Measurements from ENCODE around the gene CHCHD6. TPM values are rescaled to one million over a fixed set of nuclear protein-coding genes. Genes with fewer than 3 reads are reported as not detected.

Gene CHCHD6
- total RNA-seq, 1 experiment from 2014 or later = 32.3 TPM

DNA sequence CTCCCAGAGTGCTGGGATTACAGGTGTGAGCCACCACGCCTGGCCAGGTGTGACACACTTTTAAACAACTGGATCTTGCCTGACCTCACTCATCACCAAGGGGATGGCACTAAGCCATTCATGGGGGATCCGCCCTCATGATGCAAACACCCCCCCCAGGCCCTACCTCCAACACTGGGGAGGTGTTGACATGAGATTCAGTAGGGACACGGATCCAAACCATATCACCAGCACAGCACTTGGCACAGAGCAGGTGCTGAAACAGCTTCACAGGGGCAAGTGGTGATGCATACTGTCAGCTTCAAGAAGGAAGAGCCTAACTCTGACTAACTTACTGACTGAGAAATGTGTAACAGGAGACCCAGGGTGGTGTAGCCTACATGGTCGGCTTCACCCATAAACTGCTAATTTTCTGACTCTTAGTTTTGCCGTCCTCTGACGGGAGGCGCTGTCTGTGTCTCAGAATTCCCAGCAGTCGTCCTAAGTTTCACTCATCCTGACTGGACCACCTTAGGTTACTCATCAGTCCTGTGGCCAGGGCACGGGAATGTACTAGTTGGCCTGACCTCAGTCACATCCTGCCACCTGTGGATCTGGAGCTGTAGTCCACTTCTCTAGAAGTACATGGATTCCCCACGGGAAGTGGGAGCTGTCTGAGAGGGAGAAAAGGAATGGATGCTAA, 197.0 kb downstream of the CHCHD6 start:
- in situ Hi-C loops (cut with HindIII; ENCODE audit: low sequenced_read_pairs) = no loop called here
- no peak for DNase-seq (ENCODE audit: low spot score)

GRCh38 chr3:126901631-126902030, 197.6 kb downstream of the CHCHD6 start:
- no peak for DNase-seq (ENCODE audit: low spot score)
- in situ Hi-C loops (cut with HindIII; ENCODE audit: low sequenced_read_pairs) = no loop called here

- no peak for DNase-seq (ENCODE audit: low spot score)
- in situ Hi-C loops (cut with HindIII; ENCODE audit: low sequenced_read_pairs) = no loop called here
Measured at GRCh38 chr3:126903521-126903920, 199.5 kb downstream of the CHCHD6 start.

- DNase-seq (ENCODE audit: low spot score) = peak; percentile 45
Measured at GRCh38 chr3:126907557-126907956, 203.5 kb downstream of the CHCHD6 start.

DNA sequence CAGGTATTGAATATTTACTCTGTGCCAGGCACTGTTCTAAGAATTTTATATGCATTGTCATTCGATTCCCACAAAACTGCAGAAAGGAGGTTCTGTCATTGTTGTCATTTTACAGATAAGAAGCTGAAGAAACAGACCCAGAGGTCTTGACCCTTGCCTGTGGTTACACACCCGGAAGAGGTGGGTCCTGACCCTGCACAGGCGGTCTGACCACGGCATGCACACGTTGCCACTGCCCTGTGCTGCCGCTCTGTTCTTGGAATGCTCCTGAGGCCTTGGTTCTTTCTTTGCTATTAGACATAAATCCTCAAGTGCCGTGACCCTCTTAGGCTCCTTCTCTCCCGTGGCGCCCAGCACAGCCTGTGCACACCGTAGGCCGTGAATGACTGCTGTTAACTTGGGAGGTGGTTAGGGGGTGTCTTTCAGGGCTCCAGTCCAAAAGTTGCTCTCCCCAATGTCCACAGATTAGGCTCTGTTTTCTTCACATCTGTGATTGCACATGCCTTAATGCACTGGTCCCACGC, 204.8 kb downstream of the CHCHD6 start:
- in situ Hi-C loops (cut with HindIII; ENCODE audit: low sequenced_read_pairs) = no loop called here
- no peak for DNase-seq (ENCODE audit: low spot score)

More at GRCh38 chr3:126907557-126907956, 203.5 kb downstream of the CHCHD6 start:
- in situ Hi-C loops (cut with HindIII; ENCODE audit: low sequenced_read_pairs) = no loop called here

- in situ Hi-C loops (cut with HindIII; ENCODE audit: low sequenced_read_pairs) = no loop called here
- DNase-seq (ENCODE audit: low spot score) = no peak
Measured at GRCh38 chr3:126910231-126910630, 206.2 kb downstream of the CHCHD6 start.

- no peak for DNase-seq (ENCODE audit: low spot score)
Measured at GRCh38 chr3:126911162-126912026, 207.4 kb downstream of the CHCHD6 start.

GRCh38 chr3:126912027-126912422, 208.0 kb downstream of the CHCHD6 start:
- in situ Hi-C loops (cut with HindIII; ENCODE audit: low sequenced_read_pairs) = no loop called here
- no peak for DNase-seq (ENCODE audit: low spot score)

More at GRCh38 chr3:126911162-126912026, 207.4 kb downstream of the CHCHD6 start:
- in situ Hi-C loops (cut with HindIII; ENCODE audit: low sequenced_read_pairs) = no loop called here

DNA sequence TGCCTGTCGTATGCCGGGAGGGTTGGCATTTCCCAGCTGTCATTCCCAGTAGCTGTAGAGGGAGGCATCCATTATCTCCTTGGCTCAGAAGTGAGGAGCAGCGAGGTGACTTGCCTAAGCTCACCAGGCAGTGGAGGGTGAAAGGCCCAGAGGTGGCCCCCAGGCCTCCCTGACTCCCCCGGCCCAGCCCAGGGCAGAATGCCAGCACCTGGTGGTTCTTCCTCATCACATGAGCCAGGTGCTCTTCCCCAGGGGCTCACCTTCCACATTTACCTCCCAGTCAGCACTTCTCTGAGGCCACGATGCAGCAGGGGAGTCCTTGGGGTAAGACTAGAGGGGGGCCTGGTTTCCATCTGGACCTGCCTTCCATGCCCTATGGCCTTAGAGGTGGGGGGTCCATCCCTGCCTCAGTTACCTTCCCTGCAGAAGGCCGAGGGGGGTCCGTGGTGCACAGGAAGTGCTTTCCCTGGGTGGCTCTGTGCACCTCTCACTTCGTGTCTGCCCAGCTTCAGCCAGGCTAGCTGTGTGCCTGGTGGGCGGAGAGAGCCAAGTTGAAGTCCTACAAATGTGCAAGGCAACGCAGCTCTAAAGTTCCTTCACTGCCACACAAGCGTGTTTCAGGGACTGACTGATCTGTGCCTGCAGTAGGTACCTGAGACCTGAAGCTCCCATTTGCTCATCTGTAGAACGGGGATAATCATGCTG, 208.6 kb downstream of the CHCHD6 start:
- in situ Hi-C loops (cut with HindIII; ENCODE audit: low sequenced_read_pairs) = no loop called here
- DNase-seq (ENCODE audit: low spot score) = no peak

DNA sequence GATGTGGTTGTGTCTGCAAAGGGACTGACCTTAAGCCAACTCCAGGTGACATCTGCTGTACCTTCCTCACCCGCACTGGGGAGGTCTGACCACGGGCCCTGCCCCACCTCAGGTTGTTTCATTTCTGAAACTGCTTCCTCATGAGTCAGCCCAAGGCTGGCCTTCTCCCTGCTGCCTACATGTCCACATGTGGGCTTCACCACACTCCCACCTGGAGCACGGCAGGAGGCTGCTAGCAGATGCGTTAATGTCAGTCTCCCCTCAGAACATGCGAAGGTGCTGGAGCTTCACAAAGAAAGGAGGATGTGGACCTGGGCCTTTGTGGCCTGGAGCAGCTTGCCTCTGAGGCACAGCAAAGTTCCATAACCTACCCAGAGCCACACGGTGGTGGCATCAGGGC, 209.5 kb downstream of the CHCHD6 start:
- in situ Hi-C loops (cut with HindIII; ENCODE audit: low sequenced_read_pairs) = no loop called here
- DNase-seq (ENCODE audit: low spot score) = no peak

GRCh38 chr3:126914226-126914625, 210.2 kb downstream of the CHCHD6 start:
- DNase-seq (ENCODE audit: low spot score) = peak; percentile 78
- in situ Hi-C loops (cut with HindIII; ENCODE audit: low sequenced_read_pairs) = no loop called here

DNA sequence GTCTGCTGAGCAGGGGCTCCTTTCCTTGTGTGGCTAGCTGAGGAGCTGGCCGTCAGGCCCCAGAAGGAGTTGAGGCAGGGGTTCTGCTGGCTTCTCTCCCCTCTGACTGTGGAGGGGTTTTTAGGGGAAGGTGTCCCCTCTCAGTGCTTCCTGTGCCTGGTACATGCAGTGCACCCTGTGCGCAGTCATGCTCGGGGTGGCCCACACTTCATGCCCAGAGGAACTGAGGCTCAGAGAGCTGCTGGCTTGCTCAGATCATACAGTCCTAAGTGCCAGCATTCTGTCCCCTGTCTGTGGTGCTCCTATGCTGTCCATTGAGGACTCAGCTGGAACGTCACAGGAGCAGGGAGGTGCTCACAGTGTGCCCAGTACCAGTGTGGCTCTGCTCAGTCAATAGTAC, 211.0 kb downstream of the CHCHD6 start:
- in situ Hi-C loops (cut with HindIII; ENCODE audit: low sequenced_read_pairs) = no loop called here
- no peak for DNase-seq (ENCODE audit: low spot score)

- DNase-seq (ENCODE audit: low spot score) = no peak
- in situ Hi-C loops (cut with HindIII; ENCODE audit: low sequenced_read_pairs) = no loop called here
Measured at GRCh38 chr3:126916546-126916945, 212.5 kb downstream of the CHCHD6 start.

GRCh38 chr3:126917232-126917804, 213.3 kb downstream of the CHCHD6 start:
- no peak for DNase-seq (ENCODE audit: low spot score)
- in situ Hi-C loops (cut with HindIII; ENCODE audit: low sequenced_read_pairs) = no loop called here

DNA sequence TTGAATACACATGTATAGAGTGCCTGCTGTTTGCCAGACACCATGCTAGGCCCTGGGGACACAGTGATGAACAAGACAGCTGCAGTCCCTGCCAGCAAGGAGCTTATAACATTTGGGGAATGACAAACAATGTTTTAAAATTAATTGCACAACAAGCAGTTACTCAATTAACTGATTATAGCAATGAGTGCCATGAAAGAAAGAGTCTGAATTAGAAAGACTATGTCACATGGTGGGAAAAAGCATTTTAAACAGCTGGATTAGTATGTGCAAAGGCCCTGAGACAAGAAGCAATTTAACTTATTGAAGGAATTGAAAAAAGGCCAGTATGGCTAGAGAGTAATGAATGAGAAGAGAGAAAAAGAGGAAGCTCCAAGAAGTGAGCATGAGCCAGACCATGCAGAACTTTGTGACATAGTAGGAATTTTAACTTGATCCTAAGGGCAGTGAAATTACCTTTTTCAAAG, 214.3 kb downstream of the CHCHD6 start:
- in situ Hi-C loops (cut with HindIII; ENCODE audit: low sequenced_read_pairs) = no loop called here
- DNase-seq (ENCODE audit: low spot score) = no peak

GRCh38 chr3:126921085-126921824, 217.2 kb downstream of the CHCHD6 start:
- in situ Hi-C loops (cut with HindIII; ENCODE audit: low sequenced_read_pairs) = no loop called here
- DNase-seq (ENCODE audit: low spot score) = no peak

- DNase-seq (ENCODE audit: low spot score) = no peak
- in situ Hi-C loops (cut with HindIII; ENCODE audit: low sequenced_read_pairs) = no loop called here
Measured at GRCh38 chr3:126922466-126922865, 218.4 kb downstream of the CHCHD6 start.

GRCh38 chr3:126923423-126923822, 219.4 kb downstream of the CHCHD6 start:
- in situ Hi-C loops (cut with HindIII; ENCODE audit: low sequenced_read_pairs) = no loop called here
- no peak for DNase-seq (ENCODE audit: low spot score)

- DNase-seq (ENCODE audit: low spot score) = no peak
- in situ Hi-C loops (cut with HindIII; ENCODE audit: low sequenced_read_pairs) = no loop called here
Measured at GRCh38 chr3:126923895-126924294, 219.9 kb downstream of the CHCHD6 start.
